HG02571 (cell line): ENCODE results near the gene GPLD1.
A peak's percentile ranks its signal among the peaks of the same experiment; 100 is the strongest.

Experiments
- ATAC-seq: cut with Tn5 transposase; IDR thresholded peaks from one replicate; pipeline ENCODE4 v1.9.1; 2021; ENCODE audit warnings: mild to moderate bottlenecking, moderate library complexity; ENCODE audit not compliant: unreplicated experiment

GPLD1 gene

DNA sequence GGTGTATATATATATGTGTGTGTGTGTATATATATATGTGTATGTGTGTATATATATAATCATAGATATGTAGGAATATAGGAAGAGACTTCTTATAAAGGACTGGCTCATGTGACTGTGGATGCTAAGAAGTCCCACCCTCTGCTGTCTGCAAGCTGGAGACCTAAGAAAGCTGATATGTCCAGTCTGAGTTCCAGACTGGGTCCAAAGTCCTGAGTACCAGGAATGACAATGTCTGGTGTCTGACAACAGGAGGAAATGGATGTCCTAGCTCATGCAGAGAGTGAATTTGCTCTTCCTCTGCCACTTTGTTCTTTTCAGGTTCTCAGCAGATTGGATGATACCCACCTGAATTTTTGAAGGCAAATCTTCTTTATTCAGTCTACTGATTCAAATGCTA, 12.5 kb upstream of the GPLD1 start:
- ATAC-seq = no peak

DNA sequence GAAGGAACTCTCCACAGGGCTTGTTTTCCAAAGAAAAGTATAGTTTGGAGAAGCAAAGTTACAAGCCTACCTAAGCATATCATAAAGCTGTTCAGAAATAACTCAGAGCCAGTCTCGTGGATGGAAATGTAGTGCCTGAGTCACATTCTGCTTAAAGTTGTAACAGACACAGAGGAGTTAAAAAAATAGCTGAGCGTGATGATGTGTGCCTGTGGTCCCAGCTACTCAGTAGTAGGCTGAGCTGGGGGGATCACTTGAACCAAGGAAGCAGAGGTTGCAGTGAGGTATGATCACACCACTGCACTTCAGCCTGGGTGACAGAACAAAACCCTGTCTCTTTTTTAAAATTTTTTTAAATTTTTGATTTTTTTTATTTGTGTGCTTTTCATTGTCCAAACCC, 12.0 kb upstream of the GPLD1 start:
- no peak for ATAC-seq

DNA sequence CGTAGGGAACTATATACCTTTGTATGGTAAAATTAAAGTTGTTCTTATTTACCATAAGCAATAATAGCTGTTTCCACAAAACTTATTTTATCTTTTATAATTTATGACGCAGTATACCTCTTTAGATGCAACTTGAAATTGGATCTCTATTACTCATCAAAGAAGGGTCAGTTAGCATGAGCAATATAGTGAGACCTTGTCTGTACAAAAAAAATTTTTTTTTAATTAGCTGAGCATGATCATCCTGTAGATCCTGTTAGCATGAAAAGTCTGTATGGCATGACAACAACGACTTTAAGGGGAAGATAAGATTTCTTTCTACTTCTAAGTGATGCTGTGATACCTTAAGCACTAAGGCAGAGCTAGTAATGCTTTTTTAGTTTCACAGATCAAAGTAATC, 11.3 kb upstream of the GPLD1 start:
- ATAC-seq = no peak

DNA sequence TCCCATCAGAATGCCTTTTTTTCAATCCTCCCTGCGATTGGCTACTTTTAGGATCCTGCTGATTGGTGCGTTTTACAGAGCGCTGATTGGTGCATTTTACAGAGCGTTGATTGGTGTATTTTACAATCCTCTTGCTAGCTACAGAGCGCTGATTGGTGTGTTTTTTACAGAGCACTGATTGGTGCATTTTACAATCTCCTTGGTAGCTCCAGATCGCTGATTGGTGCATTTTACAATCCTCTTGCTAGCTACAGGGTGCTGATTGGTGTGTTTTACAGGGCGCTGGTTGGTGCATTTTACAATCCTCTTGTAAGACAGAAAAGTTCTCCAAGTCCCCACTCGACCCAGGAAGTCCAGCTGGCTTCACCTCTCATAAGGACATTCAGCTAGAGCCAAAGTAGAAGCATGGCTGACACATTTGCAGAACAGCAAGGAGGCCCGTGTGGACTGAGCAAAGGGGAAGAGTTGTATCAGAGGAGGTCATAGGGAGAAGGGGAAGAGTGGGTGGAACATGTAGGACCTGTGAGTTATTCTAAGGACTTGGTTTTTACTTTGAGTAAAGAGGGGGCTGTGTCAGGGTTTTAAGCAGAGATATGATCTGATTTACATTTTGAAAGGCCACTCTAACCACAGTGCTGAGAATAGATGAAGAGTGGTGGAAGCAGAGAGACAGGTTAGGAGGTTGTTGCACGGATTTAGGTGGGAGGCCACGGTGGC, 8.0 kb upstream of the GPLD1 start:
- no peak for ATAC-seq

DNA sequence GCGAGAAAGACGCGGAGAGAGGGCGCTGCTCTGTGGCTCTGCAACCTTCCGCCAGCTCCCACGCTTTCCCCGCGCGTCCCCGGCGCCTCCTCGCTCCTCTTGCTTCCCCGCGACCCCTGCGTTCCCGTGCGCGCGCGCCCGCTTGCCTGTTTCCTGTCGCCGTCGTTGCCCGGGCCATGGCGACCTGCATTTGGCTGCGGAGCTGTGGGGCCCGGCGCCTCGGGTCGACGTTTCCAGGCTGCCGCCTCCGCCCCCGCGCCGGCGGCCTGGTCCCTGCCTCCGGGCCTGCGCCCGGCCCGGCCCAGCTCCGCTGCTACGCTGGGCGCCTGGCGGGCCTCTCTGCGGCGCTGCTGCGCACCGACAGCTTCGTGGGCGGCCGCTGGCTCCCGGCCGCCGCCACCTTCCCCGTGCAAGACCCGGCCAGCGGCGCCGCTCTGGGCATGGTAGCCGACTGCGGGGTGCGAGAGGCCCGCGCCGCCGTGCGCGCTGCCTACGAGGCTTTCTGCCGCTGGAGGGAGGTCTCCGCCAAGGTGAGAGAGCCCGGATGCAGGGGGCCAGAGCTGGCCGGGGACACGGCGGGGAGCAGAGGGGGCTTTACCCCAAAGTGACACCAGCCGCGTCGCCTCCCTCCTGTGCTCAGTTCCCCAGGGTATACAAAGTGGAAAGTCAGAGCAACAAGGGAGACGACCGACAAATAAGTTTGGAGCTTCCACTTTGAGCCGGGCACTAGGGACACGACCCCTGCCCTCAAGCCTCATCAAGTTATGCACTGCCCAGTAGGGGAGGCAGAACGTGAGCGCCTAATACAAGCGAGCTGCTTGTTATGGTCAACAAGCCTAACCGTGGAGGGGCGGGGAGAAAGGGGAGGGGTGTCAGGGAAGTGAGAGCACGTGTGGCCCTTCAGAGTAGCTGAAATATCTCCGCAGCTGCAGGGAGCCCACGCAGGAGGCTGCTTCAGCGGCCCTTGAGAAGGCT, 5.7 kb upstream of the GPLD1 start, which contains the start of gene ALDH5A1:
TSS of gene ALDH5A1 (plus strand) at position 149 of the 975 bp plus-strand sequence. CDS start at position 177, 28 bp downstream.
- ATAC-seq = peak; percentile 61

DNA sequence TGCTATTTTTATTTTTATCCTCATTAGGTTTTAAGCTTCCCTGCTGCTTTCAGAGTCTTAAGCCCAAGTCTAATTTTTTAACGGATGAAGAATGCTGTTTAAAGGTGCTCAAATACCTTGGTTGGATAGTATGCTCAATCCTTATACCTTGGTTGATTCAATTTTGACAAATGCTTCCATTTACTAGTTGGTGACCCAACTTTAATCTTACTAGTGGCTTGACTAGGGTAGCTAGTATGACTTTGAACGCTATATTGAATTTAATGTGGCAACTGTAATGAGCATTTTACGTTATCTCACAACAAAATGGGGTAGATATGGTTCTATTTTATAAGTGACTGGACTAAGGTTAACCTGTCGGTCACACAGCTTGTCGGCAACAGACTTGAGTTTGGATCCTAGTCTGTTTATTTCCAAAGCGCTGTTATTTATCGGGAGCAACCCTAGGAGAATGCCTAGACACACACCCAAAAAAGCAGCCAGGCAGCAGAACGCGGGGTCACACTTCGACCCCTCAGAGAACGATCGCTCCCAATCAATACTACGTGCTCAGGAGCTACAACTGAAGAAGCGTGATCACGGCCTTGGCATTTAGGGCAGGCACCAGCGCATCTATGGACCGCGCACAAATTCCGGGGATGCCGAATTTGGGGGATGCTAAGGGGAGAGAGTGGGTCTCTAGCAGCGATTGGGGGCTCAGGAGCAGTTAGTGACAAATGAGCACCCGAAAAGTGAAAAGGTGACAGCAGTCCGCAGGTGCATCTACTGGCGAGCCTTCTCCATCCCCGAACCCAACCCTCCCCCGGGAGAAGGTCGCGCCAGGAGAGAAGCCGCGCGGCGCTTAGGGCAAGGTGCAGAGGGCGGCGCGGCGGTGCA, 4.8 kb upstream of the GPLD1 start:
- ATAC-seq = no peak

DNA sequence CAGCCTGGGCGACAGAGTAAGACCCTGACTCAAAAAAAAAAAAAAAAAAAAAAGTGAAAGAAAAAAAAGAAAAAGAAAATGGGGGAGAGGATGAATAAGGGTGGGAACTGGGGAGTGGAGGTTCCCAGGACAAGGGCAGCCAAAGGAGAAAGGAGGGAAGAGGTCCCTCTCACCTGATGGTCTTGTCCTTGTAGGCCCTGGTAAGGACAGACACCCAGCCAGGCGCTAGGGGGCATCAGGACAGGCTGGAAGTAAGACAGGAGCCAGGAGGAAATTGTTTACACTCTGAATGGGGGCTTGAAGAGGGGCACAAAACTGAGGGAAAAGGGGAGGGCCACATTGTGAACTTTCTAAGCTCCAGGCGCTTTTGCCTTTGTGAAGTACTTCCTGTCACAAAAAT, 3.1 kb upstream of the GPLD1 start:
- no peak for ATAC-seq

DNA sequence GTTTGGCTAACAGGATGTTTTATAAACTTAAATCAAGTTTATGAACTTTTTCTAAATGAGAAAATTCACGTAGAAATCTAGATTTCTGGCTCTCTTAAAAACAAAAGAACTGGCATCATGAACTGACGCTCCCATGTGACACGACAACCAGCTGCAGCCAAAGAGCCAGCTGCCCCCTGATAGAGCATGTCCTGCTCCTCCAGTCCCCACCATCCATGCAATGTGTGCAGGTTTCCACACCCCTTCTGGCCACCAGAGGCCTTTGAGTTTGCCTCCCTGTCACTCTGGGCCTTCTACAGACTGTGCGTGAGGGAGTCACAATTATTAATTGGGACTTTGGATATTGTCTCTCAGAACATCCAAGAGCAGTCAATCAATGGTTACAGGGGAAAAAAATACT, 1.6 kb upstream of the GPLD1 start:
- no peak for ATAC-seq

DNA sequence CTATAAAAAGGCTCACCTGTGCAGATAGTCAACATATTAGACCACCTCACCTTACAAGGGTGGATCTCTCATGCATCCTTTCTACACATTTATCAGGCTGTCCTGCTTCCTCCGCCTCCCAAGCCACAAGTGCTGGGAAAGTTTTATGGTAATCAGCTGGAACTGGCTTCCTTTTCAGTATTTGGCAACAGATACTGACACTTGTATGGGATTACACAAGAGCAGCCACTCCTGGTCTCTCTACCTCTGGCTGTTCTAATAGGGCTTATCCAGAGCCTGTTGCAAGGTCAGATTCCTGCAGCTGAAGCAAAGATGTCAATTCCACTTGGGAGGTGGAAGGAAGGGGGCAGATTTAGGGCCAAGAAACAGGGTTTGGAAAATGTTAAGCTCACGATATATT, 503 bp upstream of the GPLD1 start:
- no peak for ATAC-seq

DNA sequence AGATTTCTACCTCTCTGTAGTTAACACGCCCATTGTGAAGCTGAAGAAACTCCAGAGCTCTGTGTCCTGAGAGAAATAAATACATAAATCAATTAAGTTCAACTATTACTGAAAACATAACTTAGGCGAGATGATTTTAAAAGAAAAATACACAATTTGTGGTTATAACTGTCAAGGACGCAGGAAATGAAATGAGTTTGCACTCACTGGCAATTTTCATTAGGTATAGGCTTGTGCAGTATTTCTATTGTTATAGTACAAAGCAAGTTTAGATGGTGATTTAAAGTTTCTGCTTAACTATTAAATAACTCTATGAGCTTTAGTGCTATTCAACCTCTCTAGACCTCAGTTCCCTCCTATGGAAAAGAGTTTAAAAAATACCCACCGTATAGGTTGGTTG, 3.3 kb downstream of the GPLD1 start:
- ATAC-seq = no peak

DNA sequence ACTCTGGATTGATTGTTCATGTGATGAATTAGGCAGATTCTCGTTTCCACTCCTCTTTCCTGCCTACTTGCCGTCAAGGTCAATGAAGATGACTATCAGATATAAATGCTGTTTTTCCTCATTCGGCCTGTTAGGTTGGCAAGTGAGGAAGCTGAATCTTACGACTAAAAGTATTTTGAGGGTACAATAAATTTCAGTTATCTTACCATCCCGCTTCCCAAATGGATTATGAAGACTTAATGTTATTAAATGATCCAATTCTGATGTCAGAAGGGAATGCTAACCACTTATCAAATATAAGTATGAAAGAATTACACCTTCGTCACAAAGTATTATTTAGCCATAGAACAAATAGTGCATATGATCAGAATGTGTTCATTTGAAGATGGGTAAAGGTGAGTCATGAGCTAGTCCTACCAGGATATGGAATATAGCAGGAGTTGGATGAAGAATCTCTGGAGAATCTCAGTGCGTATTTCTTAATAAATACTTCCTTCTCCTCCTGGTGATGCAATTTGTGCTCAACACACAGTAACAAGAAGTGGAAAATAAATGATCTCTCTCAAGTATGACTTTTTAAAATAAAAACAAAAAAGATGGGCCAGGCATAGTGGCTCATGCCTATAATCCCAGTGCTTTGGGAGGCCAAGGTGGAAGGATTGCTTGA, 4.6 kb downstream of the GPLD1 start:
- no peak for ATAC-seq

DNA sequence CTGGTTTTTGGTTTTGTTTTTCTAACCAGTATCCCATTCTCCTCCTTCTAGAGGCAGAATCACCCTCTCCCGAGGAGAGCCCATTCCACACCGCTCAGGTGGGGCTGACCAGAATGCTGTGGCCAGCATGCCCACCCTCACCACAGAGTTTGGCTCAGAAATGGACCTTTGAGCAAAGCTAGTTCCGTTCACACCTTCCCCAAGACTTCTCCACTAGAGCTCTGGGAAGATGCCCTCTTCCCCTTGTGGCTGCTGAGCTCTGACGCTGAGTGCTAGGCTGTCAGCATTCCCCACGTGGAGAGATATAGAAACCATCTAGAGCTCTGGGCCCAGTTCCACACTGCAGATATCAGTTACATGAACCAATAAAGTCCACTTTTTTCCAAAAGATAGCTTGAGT, 7.9 kb downstream of the GPLD1 start:
- ATAC-seq = no peak

DNA sequence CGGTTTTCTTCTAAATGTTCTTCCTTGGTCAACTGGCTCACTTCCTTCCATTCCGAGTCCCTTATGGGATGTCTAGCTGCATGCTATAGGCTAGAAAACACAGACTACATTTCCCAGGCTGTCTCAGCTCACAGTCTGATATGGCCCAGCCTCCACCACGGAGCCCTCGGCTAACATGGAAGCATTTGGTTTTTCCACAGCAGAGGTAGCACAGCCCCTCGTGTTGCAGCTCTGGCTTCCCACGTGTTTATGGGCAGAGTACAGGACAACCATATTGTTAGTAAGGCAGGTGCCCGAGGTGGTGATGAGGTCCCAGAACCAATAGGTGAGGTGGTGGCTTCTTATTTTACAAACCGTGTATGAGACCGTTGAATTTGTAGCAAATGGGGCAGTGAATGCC, 8.7 kb downstream of the GPLD1 start:
- no peak for ATAC-seq

DNA sequence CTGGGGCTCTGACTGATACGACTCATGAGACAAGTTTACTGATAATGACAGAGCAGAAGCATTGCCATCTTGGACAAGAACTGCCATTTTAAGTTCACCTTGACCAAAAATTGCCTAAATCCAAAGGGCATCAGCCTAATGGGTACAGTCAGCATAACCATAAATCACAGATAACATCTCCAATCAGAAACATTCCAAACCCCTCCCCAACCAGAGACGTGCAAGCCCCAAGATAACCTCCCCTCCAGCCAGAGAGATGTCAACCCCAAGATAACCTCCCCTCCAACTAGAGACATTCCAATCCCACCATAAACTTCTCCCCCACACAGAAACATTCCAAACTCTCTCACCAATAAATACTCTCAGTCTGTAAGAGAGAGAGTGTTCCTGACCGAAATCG, 10.5 kb downstream of the GPLD1 start:
- no peak for ATAC-seq

DNA sequence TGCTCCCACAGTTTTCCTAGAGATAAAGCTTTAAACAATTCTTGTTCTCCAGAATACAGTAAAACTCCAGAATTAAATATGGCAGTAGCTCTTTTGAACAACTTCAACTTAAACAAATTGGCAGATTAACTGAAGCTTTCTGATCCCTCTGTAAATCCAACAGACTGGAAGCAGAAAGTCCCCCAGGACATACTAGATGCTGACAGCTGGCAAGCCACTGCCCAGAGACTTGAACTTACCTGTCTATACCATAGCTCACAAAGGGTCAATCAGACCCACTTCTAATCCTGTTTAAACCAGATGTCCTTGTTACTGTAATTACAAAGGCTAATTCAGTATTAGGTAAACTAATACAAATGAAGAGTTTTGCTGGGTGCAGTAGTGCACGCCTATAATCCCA, 12.3 kb downstream of the GPLD1 start:
- no peak for ATAC-seq

DNA sequence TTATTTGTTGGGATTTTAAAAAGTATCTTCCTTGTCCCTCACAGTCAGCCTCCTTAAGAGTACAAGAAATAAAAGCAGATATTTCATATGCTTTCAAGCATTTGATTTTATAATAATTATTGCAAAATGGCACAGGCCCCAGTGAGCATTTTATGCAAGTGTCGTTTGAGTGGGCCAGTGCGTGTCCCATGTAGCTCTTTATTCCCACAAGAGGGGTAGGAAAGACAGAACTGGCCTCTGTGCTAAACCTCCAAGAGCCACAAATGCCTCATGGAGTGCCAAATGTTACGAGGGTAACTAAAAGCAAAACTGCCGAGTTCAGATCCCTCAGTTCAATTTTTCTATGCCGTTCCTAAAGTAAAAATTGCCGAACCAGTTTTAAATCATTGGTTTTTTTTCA, 12.7 kb downstream of the GPLD1 start:
- no peak for ATAC-seq

DNA sequence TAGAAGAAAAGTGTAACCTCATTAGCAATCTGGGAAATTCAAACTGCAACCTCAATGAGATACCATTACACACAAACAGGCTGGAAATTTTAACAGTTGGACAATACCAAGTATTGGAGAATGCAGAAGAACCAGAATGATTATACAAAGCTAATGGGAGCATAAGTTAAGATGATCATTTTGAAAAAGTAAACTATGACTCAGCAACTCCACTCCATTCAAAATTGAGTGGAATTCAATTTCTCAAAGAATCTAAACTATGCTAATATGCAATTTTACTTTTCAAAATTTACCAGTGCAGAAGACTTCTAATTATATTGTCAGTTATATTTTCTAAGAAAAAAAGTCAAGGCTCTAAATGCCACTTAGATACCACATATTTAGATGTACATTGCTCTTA, 17.2 kb downstream of the GPLD1 start:
- no peak for ATAC-seq

DNA sequence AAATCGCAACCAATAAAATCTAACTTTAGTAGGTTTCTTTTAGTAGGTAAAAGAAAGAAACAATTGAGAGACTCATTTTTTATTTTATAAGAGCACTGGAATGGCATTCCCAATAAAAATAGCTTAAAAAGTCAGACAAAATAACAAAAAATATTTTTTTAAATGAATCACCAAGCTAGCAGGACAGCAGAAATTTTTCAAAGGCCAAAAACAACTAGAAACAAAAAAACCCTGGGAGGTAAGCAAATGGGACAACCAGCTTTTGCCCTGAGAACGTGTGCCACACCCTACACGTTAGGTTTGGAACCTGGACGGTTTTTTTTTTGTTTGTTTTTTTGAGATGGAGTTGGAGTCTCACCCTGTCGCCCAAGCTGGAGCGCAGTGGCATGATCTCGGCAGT, 19.6 kb downstream of the GPLD1 start:
- ATAC-seq = no peak

DNA sequence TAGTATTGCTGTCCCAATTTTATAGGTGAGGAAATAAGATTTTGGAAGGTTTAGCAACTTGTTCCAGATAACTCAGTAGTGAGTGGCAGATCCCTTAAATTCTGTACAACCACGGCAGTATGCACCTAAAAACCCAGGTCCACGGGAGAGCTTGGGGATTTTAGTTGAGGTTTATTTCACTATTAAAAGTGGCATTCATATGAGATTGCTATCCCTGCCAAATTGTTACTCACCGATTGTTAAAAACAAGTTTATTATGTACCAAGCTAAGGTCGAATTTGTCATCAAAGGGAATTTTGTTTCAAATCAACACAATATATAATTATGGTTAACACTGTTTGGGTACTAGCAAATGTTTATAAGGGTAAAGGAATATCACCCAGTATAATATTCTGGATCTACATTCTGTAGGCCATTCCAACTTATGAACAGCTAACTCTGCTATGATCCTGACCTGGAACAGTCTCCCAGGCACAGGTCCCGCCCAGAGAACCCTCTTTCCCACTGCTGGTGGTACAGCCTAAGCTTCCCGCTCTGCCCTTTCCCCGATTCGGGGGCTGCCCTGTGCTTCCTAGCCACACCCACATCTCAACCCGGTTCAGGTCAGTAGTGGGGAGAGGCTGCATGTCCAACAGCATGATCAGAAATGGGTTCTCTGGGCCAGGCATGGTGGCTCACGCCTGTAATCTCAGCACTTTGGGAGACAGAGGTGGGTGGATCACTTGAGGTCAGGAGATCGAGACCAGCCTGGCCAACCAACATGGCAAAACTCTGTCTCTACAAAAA, 24.9 kb downstream of the GPLD1 start:
- no peak for ATAC-seq

DNA sequence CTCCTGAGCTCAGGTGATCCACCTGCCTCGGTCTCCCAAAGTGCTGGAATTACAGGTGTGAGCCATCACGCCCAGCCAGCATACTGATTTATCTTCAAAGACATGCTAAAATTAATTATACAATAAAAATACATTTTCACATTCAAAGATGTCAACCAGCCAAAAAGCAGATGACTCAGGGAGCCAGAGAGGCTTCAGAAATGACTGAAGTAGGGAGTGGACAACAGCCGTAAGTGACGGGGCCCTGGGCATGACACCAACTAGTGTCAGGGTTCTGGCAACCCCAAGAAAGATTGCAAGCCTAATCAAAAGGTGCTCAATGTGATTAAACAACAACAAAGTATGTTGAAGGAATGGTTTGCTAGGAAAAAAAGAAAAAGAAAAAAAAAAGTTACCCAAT, 28.4 kb downstream of the GPLD1 start:
- no peak for ATAC-seq
